CD4-positive, alpha-beta T cell treated with Interleukin-15 for 1 hour (primary cell): Measurements from ENCODE around the gene LTBP1.
"Not testable (repeated sequence)": the region's sequence is repeated elsewhere in the genome, so short reads cannot be mapped to it uniquely, and the experiment has no call there.

Experiments used
- DNase-seq: peaks from one replicate; pipeline ENCODE4 v3.0.0-alpha.2; 2020

Gene LTBP1

DNA sequence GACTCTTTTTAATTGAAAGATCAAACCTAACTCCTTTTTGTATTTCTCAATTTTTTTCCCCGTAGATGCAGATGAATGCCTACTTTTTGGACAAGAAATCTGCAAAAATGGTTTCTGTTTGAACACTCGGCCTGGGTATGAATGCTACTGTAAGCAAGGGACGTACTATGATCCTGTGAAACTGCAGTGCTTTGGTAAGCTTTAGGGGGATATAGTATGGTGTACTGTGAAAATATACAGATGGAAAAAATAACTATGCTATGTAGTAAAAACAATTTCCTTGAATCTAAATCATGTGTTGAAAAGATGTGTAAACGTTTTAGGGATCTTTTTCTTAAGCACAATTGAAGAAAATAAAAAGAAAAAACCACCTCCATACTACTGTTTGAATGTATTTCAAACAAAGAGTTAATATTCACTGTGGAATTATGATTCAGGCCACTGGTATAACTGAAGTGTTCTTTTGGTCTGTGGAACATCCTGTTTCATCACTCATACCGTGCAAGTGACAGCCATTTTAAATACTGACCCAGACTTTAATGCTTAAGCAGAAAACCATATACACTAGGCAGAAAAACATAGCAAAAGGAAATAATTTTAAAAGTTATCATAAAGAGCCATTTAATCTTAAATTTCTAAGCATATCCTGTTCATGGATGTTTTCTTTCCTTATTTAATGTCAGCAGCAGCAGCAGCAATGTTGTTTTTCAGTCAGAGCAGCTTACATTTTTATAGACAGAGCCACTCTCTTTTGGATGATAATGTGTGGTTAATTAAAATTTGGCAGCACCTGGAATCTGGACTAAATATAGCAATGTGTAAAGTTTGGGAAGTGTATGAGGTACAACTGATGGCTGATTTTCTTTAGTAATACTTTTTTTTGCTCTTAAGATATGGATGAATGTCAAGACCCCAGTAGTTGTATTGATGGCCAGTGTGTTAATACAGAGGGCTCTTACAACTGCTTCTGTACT is 416.9 kb downstream of the LTBP1 start:
- DNase-seq = no peak

- no peak for DNase-seq
These were observed 418.7 kb downstream of the LTBP1 start for GRCh38 chr2:33365264-33365970.

GRCh38 chr2:33366473-33366872 is 419.7 kb downstream of the LTBP1 start:
- DNase-seq = no peak

DNA sequence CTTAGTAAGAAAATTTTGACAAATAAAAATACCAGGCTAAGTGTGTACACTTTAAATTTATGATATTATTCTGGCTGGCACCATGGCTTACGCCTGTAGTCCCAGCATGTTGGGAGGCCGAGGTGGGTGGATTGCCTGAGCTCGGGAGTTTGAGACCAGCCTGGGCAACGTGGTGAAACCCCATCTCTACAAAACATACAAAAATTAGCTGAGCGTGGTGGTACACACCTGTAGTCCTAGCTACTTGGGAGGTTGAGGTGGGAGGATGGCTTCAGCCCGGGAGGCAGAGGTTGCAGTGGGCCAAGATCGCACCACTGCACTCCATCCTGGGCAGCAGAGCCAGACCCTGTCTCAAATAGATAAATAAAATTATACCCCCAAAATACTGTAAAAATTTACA is 421.8 kb downstream of the LTBP1 start:
- DNase-seq = not testable (repeated sequence)

DNA sequence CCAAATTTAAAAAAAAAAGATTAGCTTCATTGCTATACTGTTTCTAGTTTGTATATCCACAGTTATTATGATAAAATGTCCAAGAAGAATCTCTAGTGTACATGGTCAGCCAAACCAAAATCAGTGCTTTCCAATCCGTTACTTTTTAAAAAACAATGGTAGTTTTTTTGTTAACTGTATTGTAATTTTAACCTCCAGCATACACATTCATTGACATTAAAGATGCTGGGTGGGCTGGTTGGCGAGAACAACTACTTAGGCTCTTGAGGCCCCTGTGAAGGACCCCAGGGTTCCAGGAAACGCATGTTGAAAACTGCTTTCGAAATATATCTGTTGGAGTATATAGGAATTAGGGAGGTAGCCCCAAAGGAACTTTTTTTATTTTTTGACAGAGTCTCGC is 422.4 kb downstream of the LTBP1 start:
- DNase-seq = no peak

GRCh38 chr2:33370636-33371265 is 424.0 kb downstream of the LTBP1 start:
- DNase-seq = no peak

DNA sequence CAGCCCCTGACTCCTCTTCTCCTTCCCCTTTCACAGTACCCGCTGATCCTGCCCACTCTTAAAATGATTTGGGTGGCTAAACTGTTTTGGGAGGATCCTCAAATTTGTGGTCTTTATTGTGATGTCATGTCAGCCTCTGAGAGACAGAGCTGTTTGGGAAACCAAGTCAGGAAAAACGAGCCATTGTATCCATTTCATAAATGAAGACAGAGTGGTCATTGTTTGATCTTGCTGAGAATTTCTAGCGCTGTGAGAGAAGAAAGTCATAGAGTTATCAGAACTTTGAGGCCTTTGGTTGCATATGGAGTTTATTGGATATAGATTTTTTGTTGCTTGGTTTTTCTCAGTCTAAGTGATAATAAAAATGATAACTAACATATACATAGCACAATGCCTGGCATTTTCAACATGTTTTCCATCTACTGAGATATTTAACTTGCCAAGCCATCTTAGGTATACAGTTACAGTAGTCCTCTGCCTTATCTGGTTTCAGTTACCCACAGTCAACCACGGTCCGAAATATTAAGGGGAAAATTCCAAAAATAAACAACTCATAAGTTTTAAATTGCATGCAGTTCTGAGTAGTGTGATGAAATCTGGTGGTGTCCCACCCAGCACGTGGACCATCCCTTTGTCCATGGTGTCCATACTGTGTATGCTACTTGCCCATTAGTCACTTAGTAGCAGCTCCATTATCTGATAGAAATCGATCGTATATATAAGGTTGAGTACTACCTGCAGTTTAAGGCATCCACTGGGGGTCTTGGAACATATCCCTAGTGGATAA is 424.7 kb downstream of the LTBP1 start:
- no peak for DNase-seq

- DNase-seq = no peak
These were observed 426.3 kb downstream of the LTBP1 start for GRCh38 chr2:33372940-33373553.

DNA sequence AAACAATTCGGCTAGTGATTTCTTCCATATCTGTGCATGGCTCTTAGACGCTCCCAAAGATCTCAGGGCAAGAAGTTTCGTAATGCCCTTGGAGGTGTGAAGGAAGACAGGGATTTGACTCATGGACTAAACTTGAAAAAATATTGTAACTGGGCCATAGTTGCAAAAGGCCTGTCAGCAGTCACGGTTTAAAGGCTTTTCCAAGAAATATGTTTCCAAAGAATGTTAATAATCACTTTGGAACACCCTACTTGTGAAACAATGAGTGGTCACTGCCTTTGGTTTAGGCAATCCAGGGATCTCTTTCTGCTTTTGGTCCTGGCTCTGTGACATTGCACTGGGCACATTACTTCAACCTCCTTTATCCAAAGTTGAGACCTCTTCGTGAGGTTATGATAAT is 427.2 kb downstream of the LTBP1 start:
- DNase-seq = no peak

- DNase-seq = no peak
These were observed 428.3 kb downstream of the LTBP1 start for GRCh38 chr2:33375054-33375453.

DNA sequence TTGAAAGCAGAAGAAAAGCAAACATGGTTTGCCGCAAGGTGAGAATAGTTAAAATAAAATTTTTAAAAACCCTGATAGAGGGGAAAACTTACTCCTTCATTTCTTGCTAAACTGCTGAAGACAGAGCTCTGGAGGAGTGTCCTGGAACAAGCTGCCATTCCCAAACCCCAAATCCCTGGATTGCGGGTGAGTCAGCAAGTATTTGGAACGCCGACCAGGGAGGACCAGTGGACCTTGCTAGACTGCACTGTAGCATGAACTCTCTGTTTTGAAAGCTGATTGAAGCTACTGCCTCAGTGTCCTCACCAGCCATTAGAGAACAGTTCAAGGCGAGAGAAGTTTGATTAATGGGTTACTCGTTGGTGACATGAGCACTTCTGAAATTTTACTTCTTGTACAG is 430.3 kb downstream of the LTBP1 start:
- no peak for DNase-seq

DNA sequence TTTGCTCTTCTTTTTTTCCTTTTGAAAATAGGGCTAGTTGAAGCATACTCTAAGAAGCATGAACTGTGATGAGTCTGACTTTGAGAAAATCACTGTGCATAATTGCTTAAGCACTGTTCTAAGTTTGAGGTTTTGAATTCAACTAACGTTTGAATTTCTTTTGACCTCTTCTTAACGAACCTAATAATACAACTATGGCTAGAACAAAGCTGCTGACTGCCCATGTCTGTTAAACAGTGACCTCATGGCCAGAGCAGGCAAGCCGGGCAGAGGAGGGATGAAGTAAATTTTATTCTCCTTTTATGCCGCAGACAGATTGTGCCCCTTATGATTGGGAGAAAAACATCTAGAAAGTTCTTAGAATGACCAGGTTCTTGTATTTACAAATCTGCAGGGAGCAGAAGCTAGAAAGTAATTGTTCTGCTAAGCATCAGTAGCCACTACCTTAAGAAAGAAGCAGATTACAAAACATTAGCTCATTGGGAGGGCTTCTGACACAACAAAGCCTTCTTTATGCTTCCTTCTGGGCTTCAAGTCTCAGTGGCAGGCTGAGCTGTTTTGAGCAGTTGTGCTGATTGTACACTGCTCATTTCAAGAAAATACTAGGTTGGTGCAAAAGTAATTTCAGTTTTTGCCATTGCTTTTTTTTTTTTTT is 431.9 kb downstream of the LTBP1 start:
- no peak for DNase-seq

- no peak for DNase-seq
These were observed 433.4 kb downstream of the LTBP1 start for GRCh38 chr2:33380001-33380609.

GRCh38 chr2:33380719-33381118 is 434.0 kb downstream of the LTBP1 start:
- no peak for DNase-seq

GRCh38 chr2:33381301-33381858 is 434.6 kb downstream of the LTBP1 start:
- DNase-seq = no peak

DNA sequence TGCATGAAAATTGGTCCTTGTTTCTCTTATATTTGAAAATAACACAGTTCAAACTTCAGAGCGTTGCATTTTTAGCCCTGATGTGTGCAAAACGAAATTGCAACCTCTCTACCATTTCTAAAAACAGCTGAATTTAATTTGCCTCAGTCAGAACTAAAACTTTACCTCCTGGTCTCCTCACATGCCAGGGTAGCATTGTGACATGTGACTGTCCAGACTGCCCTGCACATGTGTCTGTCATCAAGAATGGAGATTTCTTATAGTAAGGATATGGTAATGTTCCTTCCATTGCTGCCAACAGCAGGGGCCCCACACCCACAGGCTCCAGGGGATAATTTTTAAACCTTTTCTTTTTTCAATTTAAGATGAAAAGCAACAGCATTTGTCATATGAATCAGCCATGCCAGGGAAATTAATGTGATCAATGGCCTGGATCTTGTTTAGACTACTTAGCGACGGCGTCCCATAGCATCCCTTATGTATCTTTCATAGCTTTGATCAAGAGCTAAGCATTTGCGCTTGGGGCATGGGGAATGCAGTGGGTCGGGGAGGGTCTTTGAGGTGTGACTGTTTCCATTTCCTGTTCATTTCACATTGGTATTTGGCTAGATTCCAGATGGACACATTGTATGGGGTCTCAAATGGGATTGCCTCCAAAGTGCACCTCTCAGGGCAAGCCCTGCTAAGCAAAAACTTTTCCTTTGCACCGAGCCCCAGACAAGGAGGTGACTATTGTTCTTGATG is 437.3 kb downstream of the LTBP1 start:
- no peak for DNase-seq

DNA sequence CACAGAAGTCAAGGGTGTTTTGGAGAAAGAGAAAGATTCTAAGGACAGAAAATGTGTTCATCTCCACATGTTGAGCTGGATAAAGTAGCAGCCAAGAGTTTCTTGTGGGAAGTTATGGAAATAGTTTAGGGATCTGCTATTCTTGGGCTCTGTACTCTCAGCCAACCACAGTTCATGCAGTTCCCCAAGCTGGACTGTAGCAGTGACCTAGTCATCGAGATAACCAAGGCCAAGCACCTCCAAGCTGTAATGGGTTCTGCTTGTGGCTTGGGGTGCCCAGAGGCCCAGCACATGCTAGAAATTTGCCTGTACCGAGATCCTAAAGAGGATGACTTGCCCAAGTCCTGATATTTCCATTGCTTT is 437.8 kb downstream of the LTBP1 start:
- no peak for DNase-seq

- no peak for DNase-seq
These were observed 442.2 kb downstream of the LTBP1 start for GRCh38 chr2:33388996-33389395.

DNA sequence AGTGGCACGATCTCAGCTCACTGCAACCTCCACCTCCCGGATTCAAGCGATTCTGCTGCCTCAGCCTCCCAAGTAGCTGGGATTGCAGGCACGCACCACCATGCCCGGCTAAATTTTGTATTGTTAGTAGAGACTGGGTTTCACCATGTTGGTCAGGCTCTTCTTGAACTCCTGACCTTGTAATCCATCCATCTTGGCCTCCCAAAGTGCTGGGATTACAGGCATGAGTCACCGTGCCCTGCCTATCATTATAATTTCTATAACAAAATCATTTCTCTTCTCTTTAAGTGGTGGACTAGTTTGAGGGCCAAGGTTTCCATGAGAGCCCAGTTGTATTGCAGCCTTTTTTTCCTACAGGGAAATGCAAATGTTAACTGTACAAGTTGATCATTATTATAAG is 442.9 kb downstream of the LTBP1 start:
- not testable (repeated sequence) for DNase-seq

DNA sequence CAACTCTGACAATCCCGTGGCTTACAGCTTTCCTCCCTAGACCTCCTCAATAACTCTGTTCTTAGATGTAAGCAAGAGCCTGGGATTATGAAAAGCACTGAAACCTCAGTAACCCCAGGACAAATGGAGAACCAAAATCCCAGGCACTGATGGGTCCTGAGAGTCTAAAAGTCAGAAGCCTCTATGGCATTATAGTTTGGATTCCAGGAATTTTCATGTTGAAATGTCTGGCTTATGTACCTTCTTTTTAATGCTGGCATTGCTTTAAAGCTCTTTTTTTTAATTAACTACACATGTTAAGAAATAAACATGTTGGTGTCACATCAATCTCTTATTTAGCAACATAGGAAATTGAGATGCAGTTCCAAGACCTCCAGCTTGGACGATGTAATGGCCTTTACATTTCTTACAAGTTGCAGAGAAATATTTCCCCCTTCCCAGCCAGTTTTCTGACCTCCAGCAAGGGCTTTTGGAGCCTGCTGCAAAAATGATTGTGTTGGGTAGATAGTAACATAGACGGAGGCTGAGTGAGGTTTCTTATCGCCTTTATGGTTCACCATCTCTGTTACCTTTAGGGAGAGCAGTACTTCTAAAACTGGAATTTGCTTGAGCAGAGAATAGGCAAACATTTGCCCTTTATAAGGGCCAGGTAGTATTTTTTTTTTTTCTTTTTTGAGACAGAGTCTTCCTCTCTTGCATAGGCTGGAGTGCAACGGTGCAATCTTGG is 444.9 kb downstream of the LTBP1 start:
- no peak for DNase-seq
